H1 (cell line): Measurements from ENCODE around the gene SNCAIP. TPM values are rescaled to one million over a fixed set of nuclear protein-coding genes. Genes with fewer than 3 reads are reported as not detected.

Source experiments
- CTCF ChIA-PET: fragments of 300-600 bp; sonication (Branson Sonifier 250); formaldehyde crosslinking; loops from one replicate; lab custom pipeline; 2021; ENCODE audit not compliant: partially characterized antibody; lab: Charles Lee
- POLR2A ChIA-PET: fragments of 300-600 bp; sonication (Branson Sonifier 250); formaldehyde crosslinking; loops from one replicate; lab custom pipeline; 2021; ENCODE audit warnings: inconsistent platforms; ENCODE audit not compliant: partially characterized antibody; lab: Charles Lee
- DNase-seq, 2 experiments: peaks; one replicate each; pipeline versions ENCODE4 v3.0.0 to v3.0.0-alpha.2; 2010 to 2022; ENCODE audit warnings: low spot score in 2 of 2, low read depth in 1 of 2, mixed read lengths in 1 of 2
- FAIRE-seq: peaks from 2 replicates; lab custom pipeline; 2011; peaks lifted over from hg19 to GRCh38; lab: Jason Lieb, UNC
- H2AFZ ChIP-seq: 2 replicates; pipeline ENCODE4 v1.8.1; 2012; ENCODE audit warnings: low read length, inconsistent platforms
- H2AK5ac ChIP-seq: 2 replicates; pipeline ENCODE4 v1.6.1; 2013; ENCODE audit warnings: low read depth, low read length
- H2BK120ac ChIP-seq: replicated peaks from 2 replicates; pipeline ENCODE3; 2013; ENCODE audit warnings: low read depth, low read length, inconsistent platforms
- H2BK12ac ChIP-seq: 2 replicates; pipeline ENCODE4 v1.6.1; 2013; ENCODE audit warnings: low read depth, low read length
- H2BK15ac ChIP-seq: 2 replicates; pipeline ENCODE4 v1.6.1; 2013; ENCODE audit warnings: low read length
- H2BK20ac ChIP-seq: 2 replicates; pipeline ENCODE4 v1.6.1; 2013; ENCODE audit warnings: low read length
- H2BK5ac ChIP-seq: 2 replicates; pipeline ENCODE4 v1.6.1; 2013; ENCODE audit warnings: low read depth, low read length
- H3K14ac ChIP-seq: 2 replicates; pipeline ENCODE4 v1.6.1; 2013; ENCODE audit warnings: inconsistent platforms; ENCODE audit not compliant: insufficient read length
- H3K18ac ChIP-seq: 2 replicates; pipeline ENCODE4 v1.6.1; 2013; ENCODE audit warnings: low read length; ENCODE audit errors: extremely low read depth
- H3K23ac ChIP-seq: 2 replicates; pipeline ENCODE4 v1.6.1; 2013; ENCODE audit warnings: inconsistent platforms; ENCODE audit not compliant: insufficient read length
- H3K23me2 ChIP-seq: 2 replicates; pipeline ENCODE4 v1.6.1; 2013; ENCODE audit warnings: low read depth, low read length
- H3K27ac ChIP-seq: 2 replicates; pipeline ENCODE4 v1.6.1; 2011; ENCODE audit warnings: low read depth, low read length, inconsistent platforms
- H3K27me3 ChIP-seq, 4 experiments: replicated peaks in 1 of 4; 1 replicate in 1 of 4; 2 replicates in 3 of 4; pipeline versions ENCODE4 v1.6.1 to v1.8.1; 2011 to 2013; ENCODE audit warnings: low read length in 3 of 4, mild to moderate bottlenecking in 3 of 4, inconsistent platforms in 2 of 4, mixed read lengths in 2 of 4, moderate library complexity in 1 of 4; ENCODE audit not compliant: control insufficient read depth in 3 of 4, insufficient read depth in 3 of 4; ENCODE audit errors: extremely low read depth in 1 of 4
- H3K36me3 ChIP-seq, 4 experiments: 2 replicates each; pipeline versions ENCODE4 v1.6.1 to v1.8.1; 2011 to 2013; ENCODE audit warnings: mild to moderate bottlenecking in 4 of 4, low read length in 3 of 4, moderate library complexity in 2 of 4, control low read depth in 1 of 4, inconsistent platforms in 1 of 4; ENCODE audit not compliant: insufficient read depth in 4 of 4, control insufficient read depth in 2 of 4
- H3K4ac ChIP-seq: replicated peaks from 2 replicates; pipeline ENCODE3; 2013; ENCODE audit warnings: low read length, low read depth, mixed read lengths, inconsistent platforms; ENCODE audit not compliant: insufficient read length
- H3K4me1 ChIP-seq, 4 experiments: replicated peaks in 1 of 4; 1 replicate in 1 of 4; 2 replicates in 3 of 4; pipeline versions ENCODE4 v1.6.1 to v1.8.1; 2011 to 2013; ENCODE audit warnings: low read length in 3 of 4, inconsistent platforms in 2 of 4, mixed read lengths in 1 of 4; ENCODE audit not compliant: insufficient read depth in 4 of 4, control insufficient read depth in 3 of 4
- H3K4me2 ChIP-seq, 2 experiments: 2 replicates each; pipeline versions ENCODE4 v1.6.1 to v1.8.1; 2011 to 2013; ENCODE audit warnings: low read depth in 2 of 2, low read length in 2 of 2, control low read depth in 1 of 2, inconsistent platforms in 1 of 2, mild to moderate bottlenecking in 1 of 2; ENCODE audit not compliant: insufficient read depth in 1 of 2
- H3K4me3 ChIP-seq, 4 experiments: fragments of 200-600, 300-600 bp in 1 of 4; sonication (generic), shearing (Covaris generic), sonication (Bioruptor Twin) in 1 of 4; 2 replicates each; pipeline versions ENCODE4 v1.5.1 to v1.8.1; 2011 to 2016; ENCODE audit warnings: low read length in 4 of 4, low read depth in 3 of 4, control low read depth in 2 of 4, inconsistent platforms in 2 of 4, mild to moderate bottlenecking in 2 of 4, mixed read lengths in 1 of 4, moderate library complexity in 1 of 4; ENCODE audit not compliant: insufficient read depth in 2 of 4; ENCODE audit errors: extremely low read depth in 1 of 4
- H3K56ac ChIP-seq: replicated peaks from 2 replicates; pipeline ENCODE3; 2013; ENCODE audit warnings: low read depth, mild to moderate bottlenecking, mixed read lengths, low read length, inconsistent platforms; ENCODE audit not compliant: insufficient read length
- H3K79me1 ChIP-seq: 2 replicates; pipeline ENCODE4 v1.6.1; 2013; ENCODE audit warnings: low read depth, low read length, control low read depth
- H3K79me2 ChIP-seq, 2 experiments: 2 replicates each; pipeline versions ENCODE4 v1.6.1 to v1.8.1; 2012 to 2013; ENCODE audit warnings: low read length in 2 of 2, mild to moderate bottlenecking in 2 of 2, inconsistent platforms in 1 of 2; ENCODE audit not compliant: insufficient read depth in 2 of 2, control insufficient read depth in 1 of 2
- H3K9ac ChIP-seq, 4 experiments: replicated peaks in 1 of 4; 1 replicate in 1 of 4; 2 replicates in 3 of 4; pipeline versions ENCODE4 v1.6.1 to v1.8.1; 2011 to 2013; ENCODE audit warnings: low read depth in 3 of 4, low read length in 3 of 4, control low read depth in 2 of 4, mild to moderate bottlenecking in 2 of 4, moderate library complexity in 2 of 4, inconsistent platforms in 1 of 4; ENCODE audit errors: extremely low read depth in 1 of 4
- H3K9me3 ChIP-seq, 2 experiments: 2 replicates each; pipeline versions ENCODE4 v1.6.1 to v1.8.1; 2012 to 2013; ENCODE audit warnings: mild to moderate bottlenecking in 2 of 2, moderate library complexity in 2 of 2, control low read depth in 1 of 2, inconsistent platforms in 1 of 2, low read depth in 1 of 2, low read length in 1 of 2, mixed read lengths in 1 of 2; ENCODE audit not compliant: insufficient read depth in 2 of 2
- H4K20me1 ChIP-seq, 2 experiments: replicated peaks in 1 of 2; 2 replicates each; pipeline versions ENCODE3 to v1.8.1; 2011 to 2013; ENCODE audit warnings: inconsistent platforms in 2 of 2, low read length in 2 of 2, mild to moderate bottlenecking in 1 of 2; ENCODE audit not compliant: insufficient read depth in 2 of 2, control insufficient read depth in 1 of 2
- H4K5ac ChIP-seq: 2 replicates; pipeline ENCODE4 v1.6.1; 2013; ENCODE audit warnings: low read length, low read depth, mixed read lengths, inconsistent platforms; ENCODE audit not compliant: insufficient read length
- H4K8ac ChIP-seq: 2 replicates; pipeline ENCODE4 v1.8.0; 2013; ENCODE audit warnings: mild to moderate bottlenecking, moderate library complexity, low read length, inconsistent platforms; ENCODE audit not compliant: insufficient read depth; ENCODE audit errors: extremely low read depth
- H4K91ac ChIP-seq: replicated peaks from 2 replicates; pipeline ENCODE3; 2013; ENCODE audit warnings: low read length, mixed read lengths, inconsistent platforms; ENCODE audit not compliant: insufficient read length
- CBX5 ChIP-seq: fragments of 300-800, 300-1000 bp; sonication (generic); IDR thresholded peaks from 2 replicates; pipeline ENCODE4 v1.7.1; 2016; ENCODE audit warnings: antibody characterized with exemption, low read length, low read depth
- EZH2 ChIP-seq: fragments of 200-600 bp; sonication (generic); IDR thresholded peaks from 2 replicates; pipeline ENCODE4 v1.7.1; 2012; ENCODE audit warnings: low read depth, mild to moderate bottlenecking, moderate library complexity, low read length, inconsistent platforms; ENCODE audit not compliant: severe bottlenecking
- GABPA ChIP-seq: IDR thresholded peaks from 2 replicates; pipeline ENCODE4 v1.6.1; 2011; ENCODE audit warnings: mild to moderate bottlenecking, low read length, moderate library complexity, borderline replicate concordance; ENCODE audit not compliant: insufficient read depth
- GTF2F1 ChIP-seq: IDR thresholded peaks from 2 replicates; pipeline ENCODE4 v1.6.1; 2012; ENCODE audit warnings: low read depth, low read length, improper control_type of control experiment, borderline replicate concordance
- HDAC2 ChIP-seq, 2 experiments: fragments of 300-600 bp in 1 of 2; sonication (generic) in 1 of 2; IDR thresholded peaks; 2 replicates each; pipeline ENCODE4 v1.6.1; 2011 to 2012; ENCODE audit warnings: low read depth in 2 of 2, low read length in 2 of 2, mild to moderate bottlenecking in 2 of 2, moderate library complexity in 2 of 2, borderline replicate concordance in 1 of 2, inconsistent platforms in 1 of 2
- POU5F1 ChIP-seq: IDR thresholded peaks from 2 replicates; pipeline ENCODE4 v1.6.1; 2011; ENCODE audit warnings: low read depth, mild to moderate bottlenecking, low read length, moderate library complexity
- RBBP5 ChIP-seq: IDR thresholded peaks from 2 replicates; pipeline ENCODE4 v1.7.1; 2012; ENCODE audit warnings: low read depth, mild to moderate bottlenecking, inconsistent platforms, low read length, moderate library complexity, borderline replicate concordance
- SIN3A ChIP-seq, 2 experiments: IDR thresholded peaks in 1 of 2; conservative IDR thresholded peaks in 1 of 2; 2 replicates each; pipeline ENCODE4 v1.6.1; 2011 to 2012; ENCODE audit warnings: low read length in 2 of 2, improper control_type of control experiment in 1 of 2, low read depth in 1 of 2, mild to moderate bottlenecking in 1 of 2
- SIX5 ChIP-seq: IDR thresholded peaks from 2 replicates; pipeline ENCODE4 v1.6.1; 2011; ENCODE audit warnings: mild to moderate bottlenecking, low read depth, low read length
- TAF1 ChIP-seq: IDR thresholded peaks from 2 replicates; pipeline ENCODE4 v1.6.1; 2011; ENCODE audit warnings: mild to moderate bottlenecking, low read depth, low read length
- TCF12 ChIP-seq: IDR thresholded peaks from 2 replicates; pipeline ENCODE4 v1.6.1; 2011; ENCODE audit warnings: low read depth, mild to moderate bottlenecking, low read length
- WGBS, 2 experiments: shearing (Covaris generic) in 1 of 2; methylation state at CpG; one replicate each; pipeline versions ENCODE4 v1.1.6 to v1.1.7; 2013 to 2015; ENCODE audit warnings: low lambda C conversion rate in 2 of 2, mixed read lengths in 2 of 2, inconsistent platforms in 1 of 2, low coverage in 1 of 2, missing lambda C conversion rate in 1 of 2; ENCODE audit not compliant: insufficient replicate concordance in 2 of 2, insufficient coverage in 1 of 2, insufficient read length in 1 of 2; ENCODE audit errors: extremely low coverage in 1 of 2, missing lambda C conversion rate in 1 of 2; 5-methylcytosine and 5-hydroxymethylcytosine counted together
- polyA plus RNA-seq, 7 experiments: library from polyadenylated mRNA; depleted of rRNA in 3 of 7; stranded (reverse) in 5 of 7; unstranded in 2 of 7; fragments of >200 nt in 5 of 7; fragments of 200-250 nt in 2 of 7; gene quantifications; 1 replicate in 5 of 7; 2 replicates in 1 of 7; 4 replicates in 1 of 7; pipeline versions ENCODE4 v1.2.1 to v1.2.3, GENCODE V29; 2011 to 2013; ENCODE audit warnings: missing spikeins in 2 of 7, mixed read lengths in 2 of 7
- total RNA-seq: library from RNA; stranded (reverse); fragmentation: NEBNext Ultra II Directional; extraction: Animal tissue kit (Norgen Biotek cat#: 25700); gene quantifications from 2 replicates; pipeline ENCODE4 v1.2.1, GENCODE V29; 2021
- TF ChIP-seq, protein P1 (sequence below): IDR thresholded peaks from 2 replicates; pipeline ENCODE4 v1.6.1; 2011; ENCODE audit warnings: low read length, improper control_type of control experiment

Gene SNCAIP
- total and polyA plus RNA-seq, 2 of the 8 experiments (the other 6 are each of a cell fraction or from before 2014, with no cell fraction given) = 3.9 to 9.0 TPM

- H4K20me1 ChIP-seq = no peaks in the 10 kb centered on the region
- no peaks in the 10 kb centered on the region for H3K27me3 ChIP-seq
- H4K91ac ChIP-seq = no peak overlapping the region
- DNase-seq (no peak), FAIRE-seq (no peak)
- no peak overlapping the region for H2BK15ac ChIP-seq
- H4K8ac ChIP-seq = no peak overlapping the region
- H2BK20ac ChIP-seq = no peak overlapping the region
- no peak overlapping the region for H2BK12ac ChIP-seq
- H3K4me1 ChIP-seq = peaks cover 0 to 9% (median 4%) of the 10 kb centered on the region in 4 experiments; a peak in 4 of 7 replicates
- H3K9ac ChIP-seq = no peak overlapping the region
- no peak overlapping the region for H2BK5ac ChIP-seq
- H3K56ac ChIP-seq = no peak overlapping the region
- H3K14ac ChIP-seq = no peak overlapping the region
- ChIA-PET POLR2A (no interaction called here), CTCF (no interaction called here)
- no peak overlapping the region for H2AFZ ChIP-seq
- H3K79me2 ChIP-seq = no peaks in the 10 kb centered on the region
- no peak overlapping the region for H3K4ac ChIP-seq
- no peak overlapping the region for H3K4me2 ChIP-seq
- H3K27ac ChIP-seq = no peak overlapping the region
- H3K9me3 ChIP-seq = peaks cover 0 to 4% of the 10 kb centered on the region in 2 experiments; a peak in 2 of 4 replicates
- H3K79me1 ChIP-seq = no peaks in the 10 kb centered on the region
- H3K23me2 ChIP-seq = no peaks in the 10 kb centered on the region
- H3K4me3 ChIP-seq = no peak overlapping the region
- H2BK120ac ChIP-seq = no peak overlapping the region
- H3K36me3 ChIP-seq = no peaks in the 10 kb centered on the region
- H3K23ac ChIP-seq = no peak overlapping the region
- H3K18ac ChIP-seq = no peak overlapping the region
- no peak overlapping the region for H2AK5ac ChIP-seq
- 100% methylated on average over 1 of the region's 1 CpG; no CpG with 5 or more reads in 1 of the 2 experiments for WGBS, 2 experiments
- H4K5ac ChIP-seq = no peak overlapping the region
- TF ChIP-seq SIX5 (no peak), RBBP5 (no peak), EZH2 (no peak), TAF1 (no peak), CBX5 (no peak), GABPA (no peak), HDAC2 (IDR thresholded peaks at IDR 0.05; ENCODE audit: borderline replicate concordance in 1 of 2, low read depth in 2 of 2, low read length in 2 of 2) (no peak), SIN3A (conservative IDR thresholded peaks at IDR 0.05 in 1 of 2, IDR thresholded peaks at IDR 0.05 in 1 of 2; ENCODE audit: low read depth in 1 of 2, low read length in 2 of 2) (no peak), POU5F1 (no peak), GTF2F1 (no peak), TCF12 (no peak)
- TF ChIP-seq, protein P1, sequence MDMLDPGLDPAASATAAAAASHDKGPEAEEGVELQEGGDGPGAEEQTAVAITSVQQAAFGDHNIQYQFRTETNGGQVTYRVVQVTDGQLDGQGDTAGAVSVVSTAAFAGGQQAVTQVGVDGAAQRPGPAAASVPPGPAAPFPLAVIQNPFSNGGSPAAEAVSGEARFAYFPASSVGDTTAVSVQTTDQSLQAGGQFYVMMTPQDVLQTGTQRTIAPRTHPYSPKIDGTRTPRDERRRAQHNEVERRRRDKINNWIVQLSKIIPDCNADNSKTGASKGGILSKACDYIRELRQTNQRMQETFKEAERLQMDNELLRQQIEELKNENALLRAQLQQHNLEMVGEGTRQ = no peak
Measured at GRCh38 chr5:122431298-122431697, 119.3 kb downstream of the SNCAIP start.
